ENCODE measurements around the gene SNX33.

Gene SNX33

DNA sequence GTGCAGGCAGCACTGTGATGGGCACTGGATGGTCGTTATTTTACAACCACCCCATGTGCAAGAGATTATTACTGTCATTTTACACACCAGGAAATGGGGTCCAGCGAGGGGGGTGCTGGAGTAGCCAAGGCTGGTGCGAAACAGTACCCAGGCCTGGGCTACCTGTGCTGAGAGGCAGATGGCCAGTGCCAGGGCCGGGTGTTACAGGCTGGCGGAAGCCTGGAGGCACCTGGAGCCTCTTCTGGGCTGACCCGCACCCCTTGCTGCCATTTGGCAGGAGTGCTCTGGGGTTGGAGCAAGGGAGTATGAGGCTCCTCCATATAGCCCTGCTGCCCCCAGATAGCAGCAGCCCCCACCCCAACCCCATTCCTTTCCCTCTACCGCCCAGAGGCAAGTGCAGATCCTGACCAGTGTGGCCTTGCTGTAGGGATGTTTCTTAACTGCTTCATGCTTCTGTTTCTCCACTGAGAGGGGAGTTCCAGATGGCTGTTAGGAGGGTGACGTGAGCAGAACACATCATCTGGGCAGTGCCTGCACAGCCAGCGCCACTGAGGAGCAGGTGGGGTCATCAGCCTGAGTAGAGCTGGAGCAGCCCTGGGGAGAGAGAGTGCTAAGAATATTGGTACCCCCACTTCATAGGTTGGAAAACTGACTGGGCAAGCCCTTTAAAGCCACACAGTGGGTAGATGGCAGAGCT, 15.3 kb downstream of the SNX33 start:
- DNase-seq (ENCODE audit: low read depth in 1 of 2, low spot score in 1 of 2): no peak
- no peak overlapping the region for H3K4me3 ChIP-seq (replicated peaks; ENCODE audit: insufficient read depth, low read length)
- H3K27ac ChIP-seq (replicated peaks): no peak overlapping the region
- H3K27me3 ChIP-seq (ENCODE audit: insufficient read depth, poor library complexity, severe bottlenecking): no peaks in the 10 kb centered on the region
- TF ChIP-seq, protein P1, sequence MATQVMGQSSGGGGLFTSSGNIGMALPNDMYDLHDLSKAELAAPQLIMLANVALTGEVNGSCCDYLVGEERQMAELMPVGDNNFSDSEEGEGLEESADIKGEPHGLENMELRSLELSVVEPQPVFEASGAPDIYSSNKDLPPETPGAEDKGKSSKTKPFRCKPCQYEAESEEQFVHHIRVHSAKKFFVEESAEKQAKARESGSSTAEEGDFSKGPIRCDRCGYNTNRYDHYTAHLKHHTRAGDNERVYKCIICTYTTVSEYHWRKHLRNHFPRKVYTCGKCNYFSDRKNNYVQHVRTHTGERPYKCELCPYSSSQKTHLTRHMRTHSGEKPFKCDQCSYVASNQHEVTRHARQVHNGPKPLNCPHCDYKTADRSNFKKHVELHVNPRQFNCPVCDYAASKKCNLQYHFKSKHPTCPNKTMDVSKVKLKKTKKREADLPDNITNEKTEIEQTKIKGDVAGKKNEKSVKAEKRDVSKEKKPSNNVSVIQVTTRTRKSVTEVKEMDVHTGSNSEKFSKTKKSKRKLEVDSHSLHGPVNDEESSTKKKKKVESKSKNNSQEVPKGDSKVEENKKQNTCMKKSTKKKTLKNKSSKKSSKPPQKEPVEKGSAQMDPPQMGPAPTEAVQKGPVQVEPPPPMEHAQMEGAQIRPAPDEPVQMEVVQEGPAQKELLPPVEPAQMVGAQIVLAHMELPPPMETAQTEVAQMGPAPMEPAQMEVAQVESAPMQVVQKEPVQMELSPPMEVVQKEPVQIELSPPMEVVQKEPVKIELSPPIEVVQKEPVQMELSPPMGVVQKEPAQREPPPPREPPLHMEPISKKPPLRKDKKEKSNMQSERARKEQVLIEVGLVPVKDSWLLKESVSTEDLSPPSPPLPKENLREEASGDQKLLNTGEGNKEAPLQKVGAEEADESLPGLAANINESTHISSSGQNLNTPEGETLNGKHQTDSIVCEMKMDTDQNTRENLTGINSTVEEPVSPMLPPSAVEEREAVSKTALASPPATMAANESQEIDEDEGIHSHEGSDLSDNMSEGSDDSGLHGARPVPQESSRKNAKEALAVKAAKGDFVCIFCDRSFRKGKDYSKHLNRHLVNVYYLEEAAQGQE (IDR thresholded peaks at IDR 0.05; ENCODE audit: insufficient replicate concordance, low read depth): no peak

DNA sequence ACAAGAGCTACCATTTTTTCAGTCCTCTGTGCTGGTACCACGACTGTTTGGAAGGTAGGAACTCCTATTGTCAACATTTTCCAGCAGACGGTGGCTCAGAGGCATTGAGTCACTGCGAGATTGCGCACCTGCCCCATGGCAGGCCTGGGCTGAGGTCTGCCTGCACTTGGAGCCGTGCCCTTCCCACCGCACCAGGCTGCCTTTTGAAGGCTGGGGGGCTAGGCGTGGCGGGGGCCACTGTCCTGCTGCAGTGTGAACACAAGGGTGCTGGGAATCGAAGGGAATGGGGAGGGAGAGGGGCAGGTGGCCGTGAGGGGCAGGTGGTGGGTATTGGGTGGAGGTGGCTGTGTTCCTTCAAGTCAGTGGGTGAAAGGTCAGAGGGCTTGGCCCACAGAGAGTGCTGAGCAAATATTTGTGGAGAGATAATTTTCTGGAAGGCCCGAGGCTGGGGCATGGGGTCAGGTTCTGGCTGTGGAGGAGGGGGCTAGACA, 16.3 kb downstream of the SNX33 start:
- Histone ChIP-seq H3K27ac (replicated peaks) (no peak overlapping the region), H3K27me3 (ENCODE audit: insufficient read depth, poor library complexity, severe bottlenecking) (no peaks in the 10 kb centered on the region), H3K4me3 (replicated peaks; ENCODE audit: insufficient read depth, low read length) (no peak overlapping the region)
- no peak for DNase-seq (ENCODE audit: low read depth in 1 of 2, low spot score in 1 of 2)
- no peak for TF ChIP-seq POLR2AphosphoS5 (IDR thresholded peaks at IDR 0.05; ENCODE audit: low read depth)
- TF ChIP-seq, protein P1 (IDR thresholded peaks at IDR 0.05; ENCODE audit: insufficient replicate concordance, low read depth): no peak
- TF ChIP-seq GABPA (IDR thresholded peaks at IDR 0.05; ENCODE audit: low read depth): no peak
- TF ChIP-seq SPI1 (IDR thresholded peaks at IDR 0.05; ENCODE audit: borderline replicate concordance, low read depth): no peak
- TF ChIP-seq, protein P2, sequence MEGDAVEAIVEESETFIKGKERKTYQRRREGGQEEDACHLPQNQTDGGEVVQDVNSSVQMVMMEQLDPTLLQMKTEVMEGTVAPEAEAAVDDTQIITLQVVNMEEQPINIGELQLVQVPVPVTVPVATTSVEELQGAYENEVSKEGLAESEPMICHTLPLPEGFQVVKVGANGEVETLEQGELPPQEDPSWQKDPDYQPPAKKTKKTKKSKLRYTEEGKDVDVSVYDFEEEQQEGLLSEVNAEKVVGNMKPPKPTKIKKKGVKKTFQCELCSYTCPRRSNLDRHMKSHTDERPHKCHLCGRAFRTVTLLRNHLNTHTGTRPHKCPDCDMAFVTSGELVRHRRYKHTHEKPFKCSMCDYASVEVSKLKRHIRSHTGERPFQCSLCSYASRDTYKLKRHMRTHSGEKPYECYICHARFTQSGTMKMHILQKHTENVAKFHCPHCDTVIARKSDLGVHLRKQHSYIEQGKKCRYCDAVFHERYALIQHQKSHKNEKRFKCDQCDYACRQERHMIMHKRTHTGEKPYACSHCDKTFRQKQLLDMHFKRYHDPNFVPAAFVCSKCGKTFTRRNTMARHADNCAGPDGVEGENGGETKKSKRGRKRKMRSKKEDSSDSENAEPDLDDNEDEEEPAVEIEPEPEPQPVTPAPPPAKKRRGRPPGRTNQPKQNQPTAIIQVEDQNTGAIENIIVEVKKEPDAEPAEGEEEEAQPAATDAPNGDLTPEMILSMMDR (IDR thresholded peaks at IDR 0.05; ENCODE audit: insufficient read depth, low read length): no peak

DNA sequence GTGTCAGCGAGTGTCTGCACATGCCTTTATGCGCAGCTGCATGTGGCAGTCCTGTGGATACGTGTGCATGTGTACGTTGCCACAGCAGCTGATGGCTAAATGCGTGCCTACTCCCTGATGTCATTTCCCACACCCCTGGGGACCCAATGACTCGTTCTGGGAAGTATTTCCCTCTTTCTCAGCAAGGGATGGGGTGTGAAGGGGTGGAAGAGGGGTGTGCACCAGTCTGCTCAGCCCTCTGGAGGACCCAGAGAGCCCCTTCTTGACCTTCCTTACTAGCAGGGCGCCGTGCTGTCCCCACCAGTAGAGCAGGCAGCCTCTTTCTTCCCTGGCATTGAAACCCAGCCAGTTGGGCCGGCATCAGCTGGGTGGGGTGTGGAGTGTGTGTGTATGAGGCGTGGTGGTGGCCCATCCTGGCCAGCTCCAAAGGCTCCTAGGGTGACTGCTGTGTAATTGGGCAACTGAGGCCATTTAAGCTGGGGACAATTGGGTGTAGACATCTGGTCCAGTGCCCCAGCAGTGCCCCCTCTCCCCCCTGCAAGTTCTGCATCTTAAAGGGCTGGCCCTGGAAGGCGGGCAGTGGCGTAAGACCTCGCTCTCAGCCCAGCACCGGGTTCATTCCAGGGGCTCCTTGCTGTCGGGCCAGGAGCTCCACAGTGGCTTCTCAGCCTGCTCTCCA, 19.2 kb downstream of the SNX33 start:
- no peak overlapping the region for H3K27ac ChIP-seq (replicated peaks)
- H3K27me3 ChIP-seq (ENCODE audit: insufficient read depth, poor library complexity, severe bottlenecking): no peaks in the 10 kb centered on the region
- H3K4me3 ChIP-seq (replicated peaks; ENCODE audit: insufficient read depth, low read length): no peak overlapping the region
- DNase-seq (ENCODE audit: low read depth in 1 of 2, low spot score in 1 of 2): no peak
- TF ChIP-seq, protein P1 (IDR thresholded peaks at IDR 0.05; ENCODE audit: insufficient replicate concordance, low read depth): no peak
- TF ChIP-seq POLR2AphosphoS5 (IDR thresholded peaks at IDR 0.05; ENCODE audit: low read depth): no peak
- TF ChIP-seq SPI1 (IDR thresholded peaks at IDR 0.05; ENCODE audit: borderline replicate concordance, low read depth): no peak
- TF ChIP-seq, protein P2 (IDR thresholded peaks at IDR 0.05; ENCODE audit: insufficient read depth, low read length): no peak
- TF ChIP-seq GABPA (IDR thresholded peaks at IDR 0.05; ENCODE audit: low read depth): no peak
